ENCODE results near the gene NAV2.

Gene NAV2

DNA sequence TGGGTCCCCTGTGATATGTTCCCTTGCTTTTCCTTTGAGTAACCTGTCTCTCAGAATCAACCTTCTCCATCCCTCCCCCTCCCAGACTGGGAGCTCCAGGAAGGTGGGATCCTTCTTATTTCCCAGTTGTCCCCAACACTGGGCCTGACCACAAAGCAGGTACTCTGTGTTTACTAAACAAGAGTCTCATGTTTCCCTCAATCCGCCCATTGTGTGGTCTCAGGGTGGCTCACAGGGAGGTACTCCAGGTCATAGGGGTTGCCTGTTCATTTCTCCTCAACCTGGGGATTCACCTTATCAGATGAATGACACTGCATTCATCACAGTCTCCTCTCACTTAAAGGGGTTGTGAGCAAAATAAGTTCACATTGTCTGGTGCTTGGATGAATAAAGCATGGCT, 26.4 kb upstream of the NAV2 start:
- DNase-seq = no peak

DNA sequence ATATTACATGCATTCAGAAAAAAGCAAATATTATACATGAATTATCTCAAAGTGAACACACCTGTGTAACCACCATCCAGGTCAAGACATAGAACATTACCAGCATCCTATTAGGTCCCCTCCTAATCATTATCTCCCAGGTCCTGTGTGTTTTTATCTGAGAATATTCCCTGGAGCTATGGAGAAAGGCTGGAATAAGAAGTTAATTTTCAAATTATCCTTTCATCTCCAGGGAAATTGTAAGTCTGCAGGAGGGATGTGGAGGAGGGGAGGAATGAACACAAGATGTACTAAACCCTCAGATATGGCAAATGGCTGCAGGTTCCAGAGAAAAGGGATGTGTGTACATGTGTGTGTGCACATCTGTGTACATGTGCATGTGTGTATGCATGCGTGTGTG, 25.2 kb upstream of the NAV2 start:
- DNase-seq = no peak

DNA sequence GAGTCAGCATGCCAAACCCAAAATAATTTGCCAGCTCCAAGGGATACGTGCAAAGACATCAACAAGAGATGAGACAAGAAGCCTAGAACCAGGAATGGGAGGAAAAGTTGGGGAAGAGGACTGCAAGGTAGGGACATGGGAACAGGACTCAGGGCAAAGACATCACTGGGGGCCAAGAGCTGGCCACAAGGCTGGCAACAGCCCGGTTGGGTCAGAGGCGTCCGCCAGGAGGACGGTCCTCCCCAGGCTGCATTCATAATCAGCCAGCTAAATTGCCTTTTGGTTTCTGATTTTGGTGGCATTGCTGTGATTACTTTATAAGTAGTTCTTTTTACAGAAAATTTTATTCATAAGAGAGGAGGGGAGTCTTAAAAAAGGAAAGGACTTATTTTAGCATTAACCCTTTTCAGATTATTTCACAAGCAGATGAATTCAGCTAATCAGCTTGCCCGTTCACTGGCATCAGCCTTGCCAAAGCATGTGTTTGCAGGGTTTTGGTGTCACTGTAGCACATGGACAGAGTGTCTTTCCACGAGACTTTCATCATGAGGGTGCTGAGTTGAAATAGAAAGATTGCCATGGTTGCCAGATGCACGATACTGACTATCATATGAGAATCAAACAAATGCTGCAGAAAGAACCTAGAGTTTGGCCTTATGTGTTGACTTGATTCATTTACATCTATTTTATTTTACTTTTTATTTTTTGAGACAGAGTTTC, 23.2 kb upstream of the NAV2 start:
- no peak for DNase-seq

DNA sequence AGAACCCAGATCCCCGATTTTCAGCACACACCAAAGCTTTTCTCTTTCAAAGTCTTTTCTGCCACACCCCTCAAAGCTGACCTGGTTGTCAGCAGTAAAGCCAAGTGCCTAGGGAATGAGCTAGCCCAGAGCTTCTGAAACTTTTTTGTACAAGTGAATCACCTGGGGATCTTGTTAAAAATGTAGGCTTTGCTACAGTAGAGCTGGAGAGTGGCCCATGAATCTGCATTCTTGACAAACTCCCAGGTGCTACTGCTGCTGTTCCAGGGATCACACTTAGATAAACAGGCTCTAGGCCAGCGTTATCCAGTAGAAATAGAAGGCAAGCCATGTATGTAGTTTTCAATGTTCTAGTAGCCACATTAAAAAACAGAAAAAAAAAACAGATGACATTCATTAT, 21.8 kb upstream of the NAV2 start:
- no peak for DNase-seq

DNA sequence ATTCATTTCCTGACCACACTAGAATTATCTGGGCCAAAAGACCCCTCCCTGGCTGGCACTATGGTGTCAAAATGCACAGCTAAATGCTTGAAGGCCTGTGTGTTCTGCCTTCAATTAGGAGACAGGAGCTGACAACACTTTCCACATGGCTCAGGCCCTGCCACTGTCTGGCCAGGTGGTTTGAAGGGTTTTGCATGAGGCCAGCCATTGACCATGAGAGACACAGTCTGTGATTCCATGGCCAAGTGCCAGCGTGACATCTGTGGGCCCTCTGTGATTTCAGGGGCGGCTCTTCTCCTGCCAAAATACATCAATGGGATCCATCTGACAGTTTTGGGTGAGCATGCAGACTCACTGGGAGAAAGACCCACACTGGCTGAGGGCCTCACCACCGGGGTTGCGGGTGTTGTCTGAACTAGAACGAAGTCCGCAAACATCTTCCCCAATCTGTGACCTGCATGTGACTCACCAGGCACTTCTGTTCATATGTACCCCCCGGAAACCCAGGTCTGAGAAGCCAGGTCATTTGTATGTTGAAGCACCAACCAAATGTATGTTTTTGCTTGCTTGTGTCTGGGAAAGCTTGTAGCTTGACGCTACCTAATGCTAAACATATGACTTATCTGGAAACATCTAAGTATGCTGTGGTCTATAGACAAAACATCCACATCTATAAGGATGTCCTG, 20.7 kb upstream of the NAV2 start:
- DNase-seq = no peak

DNA sequence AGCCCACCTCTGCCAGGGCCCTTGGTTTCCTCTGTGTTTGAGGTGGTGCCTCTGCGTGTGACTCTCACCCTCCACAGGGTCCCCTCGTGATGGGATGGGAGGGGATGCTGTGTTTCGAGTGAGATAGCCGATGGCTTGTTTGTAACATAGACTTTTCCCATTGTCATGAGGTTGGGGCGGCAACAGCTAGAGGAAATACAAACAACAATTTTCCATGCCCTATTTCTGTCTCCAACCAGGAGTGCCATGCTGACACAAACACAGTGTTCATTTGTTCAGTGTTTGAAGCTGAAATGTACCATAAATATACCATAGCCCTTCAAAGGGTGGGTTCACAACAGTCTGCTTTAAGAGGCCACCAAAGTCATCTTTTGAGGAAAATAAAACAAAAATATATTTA, 19.5 kb upstream of the NAV2 start:
- DNase-seq = no peak

DNA sequence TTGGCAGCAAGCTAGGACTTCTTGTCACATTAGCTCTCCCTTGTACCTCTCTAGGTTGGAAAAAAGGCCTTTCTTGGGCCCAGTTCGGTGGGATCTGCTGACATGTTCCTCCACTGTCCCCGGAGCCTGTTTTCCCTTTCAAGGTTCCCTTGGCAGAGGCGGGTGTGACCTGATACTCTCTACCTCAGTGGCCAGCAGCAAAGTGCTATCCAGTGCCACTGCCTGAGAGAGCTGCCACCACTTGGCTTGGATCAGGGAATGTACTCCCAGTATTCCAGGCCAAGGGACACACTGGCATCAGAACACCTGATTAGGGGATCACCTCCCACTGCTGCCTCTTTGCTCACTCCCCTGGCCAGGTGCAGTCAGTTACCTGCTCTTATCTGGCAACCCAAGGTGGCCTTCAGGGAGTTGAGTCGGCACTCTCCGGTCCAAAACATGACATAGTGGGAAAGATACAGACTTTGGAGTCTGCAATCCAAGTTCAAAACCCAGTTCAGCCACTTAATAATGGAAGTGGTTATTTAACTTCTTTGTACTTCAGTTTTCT, 17.8 kb upstream of the NAV2 start:
- DNase-seq = no peak

DNA sequence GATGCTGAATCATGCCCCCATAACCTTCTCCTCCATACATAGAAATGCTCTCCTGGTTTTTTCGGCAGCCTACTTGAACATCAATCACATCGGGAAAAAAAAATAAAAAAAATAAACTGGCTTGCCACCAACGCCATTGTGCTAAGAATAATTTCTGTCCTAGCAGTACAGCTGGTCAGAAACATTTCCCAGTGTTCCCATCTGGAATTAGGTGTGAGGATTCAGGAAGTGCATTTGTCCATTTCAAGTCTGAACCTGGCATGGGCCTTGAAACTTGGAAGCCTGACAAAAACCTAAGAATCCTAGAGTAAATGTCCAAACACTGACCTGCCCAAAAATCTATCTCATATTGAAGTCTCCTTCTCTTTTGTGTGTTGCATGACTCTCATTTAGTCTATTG, 16.6 kb upstream of the NAV2 start:
- no peak for DNase-seq

DNA sequence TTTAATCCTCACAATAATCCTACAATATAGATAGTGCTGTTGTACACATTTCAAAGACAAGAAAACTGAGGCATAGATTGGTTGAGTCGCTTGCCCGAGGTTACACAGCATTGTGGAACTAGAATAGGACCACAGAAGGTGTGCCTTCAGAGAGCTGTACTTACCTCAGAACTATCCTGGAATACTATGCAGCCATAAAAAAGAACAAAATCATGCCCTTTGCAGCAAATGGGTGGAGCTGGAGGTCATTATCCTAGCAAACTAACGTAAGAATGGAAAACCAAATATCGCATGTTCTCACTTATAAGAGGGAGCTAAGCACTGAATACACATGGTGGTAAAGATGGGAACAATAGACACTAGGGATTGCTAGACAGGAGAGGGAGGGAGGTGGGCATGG, 15.7 kb upstream of the NAV2 start:
- DNase-seq = no peak

DNA sequence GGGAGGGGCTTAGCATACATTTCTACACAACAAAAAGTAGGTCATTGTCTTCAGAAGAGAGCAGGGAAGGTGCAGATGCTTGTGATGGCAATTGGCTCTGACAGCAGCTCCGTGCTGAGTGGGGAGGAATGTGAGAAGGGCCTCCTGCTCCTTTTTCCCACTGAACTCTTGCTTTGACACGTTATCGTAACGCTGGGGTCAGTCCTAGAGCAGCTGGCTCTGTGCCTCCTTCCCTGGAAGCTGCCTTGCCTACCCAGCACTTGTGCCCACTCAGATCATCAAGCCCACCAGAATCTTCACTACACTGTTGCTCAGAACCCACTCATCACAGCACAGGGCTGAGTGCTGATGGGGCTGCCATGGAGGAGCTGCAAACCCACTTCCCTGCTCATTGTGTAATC, 14.9 kb upstream of the NAV2 start:
- DNase-seq = no peak

DNA sequence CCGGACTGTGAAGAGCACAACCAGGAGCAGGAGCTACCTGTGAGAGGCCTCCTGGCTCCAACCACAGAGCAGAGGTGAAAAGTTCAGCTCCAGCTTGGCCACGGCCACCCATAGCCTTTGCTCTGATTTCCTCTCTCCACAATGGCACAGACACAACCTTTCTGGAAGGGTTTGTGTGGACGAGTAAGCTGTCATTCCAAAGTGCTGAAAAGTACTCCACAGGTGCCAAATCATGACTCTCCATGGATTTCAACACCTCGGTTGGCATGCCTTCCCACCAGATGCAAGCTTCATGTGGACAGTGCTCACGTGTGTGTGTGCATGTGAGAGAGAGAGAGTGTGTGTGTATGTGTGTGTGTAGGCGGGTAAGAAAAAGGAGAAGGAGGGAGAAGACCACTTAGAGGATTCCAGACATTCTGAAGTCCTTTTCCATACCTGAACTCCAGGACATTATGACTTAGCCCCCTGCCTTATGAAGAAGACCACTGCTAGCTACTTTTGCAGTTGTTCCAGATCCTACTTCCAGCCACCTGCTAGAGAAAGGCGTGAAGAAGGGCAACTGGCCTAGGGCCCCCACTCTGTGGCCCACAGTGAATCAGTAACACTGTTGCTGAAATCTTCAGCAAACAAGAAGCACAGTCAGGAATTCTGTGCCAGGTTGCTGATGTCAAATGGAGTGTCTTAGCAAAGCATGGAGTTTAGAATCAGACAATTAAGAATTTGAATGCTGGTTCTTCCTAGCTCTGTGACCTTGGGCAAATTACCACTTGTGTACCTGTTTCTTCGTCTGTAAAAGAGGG, 13.9 kb upstream of the NAV2 start:
- peak; percentile 54 for DNase-seq

DNA sequence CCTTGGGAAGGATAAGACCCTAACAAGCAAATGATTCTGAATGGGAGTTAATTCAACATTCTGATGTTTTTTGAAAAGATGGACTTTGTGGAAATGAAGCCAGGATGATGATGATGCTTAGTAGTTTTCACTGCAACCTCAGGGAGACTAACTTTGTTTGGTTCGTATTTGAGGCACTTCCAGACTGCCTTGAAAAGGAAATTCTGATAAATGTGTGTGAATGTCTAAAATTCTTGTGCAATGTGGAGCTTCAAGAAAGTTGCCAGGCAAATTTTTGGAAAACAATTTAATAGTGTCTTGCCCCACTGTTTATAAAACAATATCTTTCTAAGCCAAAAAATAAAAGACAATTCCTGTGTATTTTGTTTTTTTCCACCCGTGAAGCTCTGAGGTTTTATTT, 11.2 kb upstream of the NAV2 start:
- DNase-seq = no peak

DNA sequence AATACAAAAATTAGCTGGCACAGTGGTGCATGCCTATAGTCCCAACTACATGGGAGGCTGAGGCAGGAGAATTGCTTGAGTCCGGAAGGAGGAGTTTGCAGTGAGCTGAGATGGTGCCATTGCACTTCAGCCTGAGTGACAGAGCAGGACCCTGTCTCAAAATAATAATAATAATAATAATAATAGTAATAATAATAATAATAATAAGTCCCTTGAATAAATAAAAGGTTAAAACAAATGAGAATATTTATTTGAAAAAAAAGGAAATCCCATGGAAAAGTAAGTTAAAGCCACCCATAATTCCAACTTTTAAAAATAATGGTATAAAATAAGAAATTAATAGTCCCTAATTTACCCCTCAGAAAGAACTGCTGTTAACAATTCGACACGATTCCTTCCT, 10.0 kb upstream of the NAV2 start:
- no peak for DNase-seq

DNA sequence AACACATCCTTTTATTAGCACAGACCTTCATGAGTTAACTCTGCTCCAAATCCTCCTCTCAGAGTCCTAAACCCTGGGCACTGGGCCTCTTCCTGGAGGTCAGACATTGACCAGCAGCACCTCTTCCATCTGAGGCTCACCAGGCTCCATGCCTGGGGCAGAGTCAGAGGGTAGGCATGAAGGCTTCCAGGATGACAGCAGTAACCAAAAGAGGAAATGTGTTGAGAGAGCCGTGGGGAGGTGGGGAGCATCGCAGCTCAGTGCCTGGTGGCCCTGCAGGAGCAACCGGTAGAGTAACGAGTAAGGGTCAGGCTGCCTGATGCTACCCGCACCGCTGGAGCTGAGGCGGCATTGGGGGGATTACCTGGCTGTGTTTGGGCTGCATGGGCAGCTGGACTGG, 9.4 kb upstream of the NAV2 start:
- no peak for DNase-seq

DNA sequence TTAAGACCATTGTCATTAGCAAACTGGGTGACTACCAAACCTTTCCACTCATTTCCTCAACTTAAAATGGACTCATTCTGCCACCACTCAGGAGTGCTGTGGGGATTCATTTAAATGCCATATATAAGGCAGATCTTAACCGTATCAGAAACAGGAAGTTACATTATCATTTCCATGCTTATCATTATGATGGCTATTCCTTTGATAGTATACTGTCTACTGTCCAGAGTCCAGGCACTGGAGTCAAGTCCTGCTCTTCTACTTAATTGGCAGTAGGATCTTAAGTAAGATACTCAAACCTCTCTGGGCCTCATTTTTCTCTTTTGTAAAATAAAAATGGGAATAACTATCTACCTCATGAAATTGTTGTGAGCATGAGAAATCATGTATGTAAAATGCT, 8.4 kb upstream of the NAV2 start:
- DNase-seq = no peak

DNA sequence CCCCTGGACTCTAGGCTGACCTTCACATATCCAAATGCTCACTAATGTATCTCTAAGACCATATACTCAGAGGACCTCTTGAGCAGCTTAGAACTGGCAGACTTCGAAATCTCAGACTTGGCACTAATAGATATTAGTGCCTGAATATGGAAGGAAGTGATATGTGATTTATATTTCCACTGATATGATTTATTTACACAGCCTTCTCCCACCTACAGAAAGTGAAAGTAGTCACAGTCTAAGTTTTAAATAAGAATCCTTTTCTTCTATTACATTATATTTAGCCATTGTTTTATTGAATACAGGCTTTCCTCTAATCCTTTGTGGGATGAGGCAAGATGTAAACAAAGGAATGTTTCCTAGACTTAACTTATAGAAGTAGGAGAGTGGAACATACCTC, 6.7 kb upstream of the NAV2 start:
- no peak for DNase-seq

DNA sequence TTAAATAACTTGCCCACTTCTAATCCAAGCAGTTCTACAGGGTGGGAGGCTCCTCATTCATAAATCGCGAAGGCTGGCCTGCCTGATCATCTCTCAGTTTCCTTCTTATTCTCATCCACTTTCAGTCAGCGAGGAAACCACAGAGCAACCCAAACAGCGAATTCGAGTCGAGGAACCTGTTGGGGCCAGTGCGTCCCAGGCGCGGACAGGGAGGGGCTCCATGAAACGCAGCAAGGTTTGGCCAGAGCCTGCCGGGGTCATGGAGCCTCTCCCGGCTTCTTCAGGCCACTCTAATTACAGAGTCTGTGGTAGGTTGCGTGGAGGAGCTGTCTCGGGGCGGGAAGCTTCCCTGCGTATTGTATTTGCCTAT, 741 bp upstream of the NAV2 start:
- no peak for DNase-seq

DNA sequence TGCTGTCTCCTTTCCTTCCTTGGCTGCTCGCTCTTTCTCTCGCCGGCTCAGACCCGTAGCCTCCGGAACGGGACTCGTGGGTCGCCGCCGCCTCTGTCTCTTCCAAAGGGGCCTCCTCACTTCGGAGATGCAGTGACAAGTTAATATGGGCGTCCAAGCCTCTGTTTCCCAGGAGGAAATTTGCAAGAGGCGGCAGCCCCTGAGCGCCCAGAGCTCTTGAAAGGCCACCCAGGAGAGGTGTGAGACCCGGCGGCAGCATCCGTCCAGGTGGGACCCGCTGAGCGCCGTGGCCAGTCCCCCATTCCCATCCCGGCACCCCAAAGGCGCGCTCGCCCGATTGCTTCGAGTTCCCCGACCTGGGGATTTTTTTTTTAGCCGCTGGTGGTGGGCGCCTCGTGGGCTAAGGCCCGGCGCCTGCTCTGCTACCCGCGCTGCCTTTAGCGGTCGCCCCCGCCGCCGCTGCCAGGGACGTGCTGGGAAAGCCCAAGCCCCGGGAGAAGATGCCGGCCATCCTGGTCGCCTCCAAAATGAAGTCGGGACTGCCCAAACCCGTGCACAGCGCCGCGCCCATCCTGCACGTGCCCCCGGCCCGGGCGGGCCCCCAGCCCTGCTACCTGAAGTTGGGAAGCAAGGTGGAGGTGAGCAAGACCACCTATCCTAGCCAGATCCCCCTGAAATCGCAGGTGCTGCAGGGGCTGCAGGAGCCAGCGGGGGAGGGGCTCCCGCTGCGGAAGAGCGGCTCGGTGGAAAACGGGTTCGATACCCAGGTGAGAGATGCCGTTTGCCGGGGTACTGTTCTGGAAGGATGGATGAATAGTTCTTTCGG, 772 bp downstream of the NAV2 start:
- no peak for DNase-seq

DNA sequence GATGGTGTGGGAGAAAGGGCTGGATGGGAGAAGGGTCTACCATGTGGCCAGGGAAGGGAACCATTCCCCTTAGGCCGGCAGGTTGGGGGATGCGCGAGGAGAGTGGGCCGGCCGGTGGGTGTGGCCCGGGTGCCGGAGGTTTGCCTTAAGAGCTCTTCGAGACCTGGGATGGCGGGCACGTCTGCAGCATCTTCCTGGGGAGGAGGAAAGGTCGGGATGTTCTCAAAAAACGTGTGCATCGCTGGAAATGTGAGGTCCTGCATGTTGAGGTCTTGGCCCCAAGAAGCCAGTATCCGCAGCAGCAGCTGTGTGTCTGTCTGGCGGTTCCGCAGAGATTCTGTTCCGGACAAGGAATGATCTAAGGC, 1.4 kb downstream of the NAV2 start:
- DNase-seq = peak; percentile 26

DNA sequence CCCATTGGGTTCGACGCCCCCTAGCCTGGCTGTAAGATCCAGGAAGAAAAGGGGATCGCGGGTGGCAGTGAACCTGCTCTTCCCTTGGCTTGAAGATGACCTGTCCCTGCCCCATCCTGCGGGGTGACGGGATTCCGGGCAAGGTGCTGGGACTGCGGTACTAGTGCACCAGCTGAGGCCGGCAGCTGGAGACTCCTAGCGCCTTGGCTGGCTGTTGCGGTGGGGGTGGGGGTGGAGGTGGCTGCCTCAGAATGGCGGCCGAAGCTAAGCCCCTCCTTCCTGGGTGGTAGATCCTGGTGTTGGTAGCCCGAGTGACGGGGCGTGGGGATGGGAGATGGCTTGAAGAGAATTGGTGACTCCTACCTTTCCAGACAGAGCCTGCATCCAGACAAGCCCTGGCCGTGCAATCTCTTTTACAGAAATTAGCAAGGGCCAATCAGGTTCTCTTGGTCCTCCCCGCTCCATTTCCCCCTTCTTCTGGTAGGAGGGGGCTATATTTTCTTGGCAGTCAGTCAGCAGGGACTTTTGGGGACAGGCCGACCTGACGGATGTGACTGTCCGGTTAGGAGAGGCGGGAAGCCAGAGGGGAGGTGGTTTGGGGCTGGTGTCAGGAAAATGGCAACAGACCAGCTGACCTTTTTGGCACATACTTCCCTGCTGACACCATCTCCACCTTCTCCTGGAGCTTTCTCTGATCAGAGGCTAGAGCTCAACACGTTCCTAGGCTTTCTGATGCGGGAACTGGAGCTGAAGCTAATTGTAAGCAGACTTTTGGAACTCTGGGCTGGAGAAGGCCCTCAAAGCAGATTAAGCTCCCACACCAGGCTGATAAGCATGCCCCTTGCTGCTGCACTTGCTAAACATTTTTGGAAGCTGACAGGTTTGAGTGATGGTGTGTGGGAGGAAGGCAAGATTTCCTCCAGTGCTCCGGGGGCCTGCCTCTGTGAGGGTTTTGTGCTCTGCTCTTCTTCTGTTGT, 2.0 kb downstream of the NAV2 start:
- DNase-seq = peak; percentile 72

DNA sequence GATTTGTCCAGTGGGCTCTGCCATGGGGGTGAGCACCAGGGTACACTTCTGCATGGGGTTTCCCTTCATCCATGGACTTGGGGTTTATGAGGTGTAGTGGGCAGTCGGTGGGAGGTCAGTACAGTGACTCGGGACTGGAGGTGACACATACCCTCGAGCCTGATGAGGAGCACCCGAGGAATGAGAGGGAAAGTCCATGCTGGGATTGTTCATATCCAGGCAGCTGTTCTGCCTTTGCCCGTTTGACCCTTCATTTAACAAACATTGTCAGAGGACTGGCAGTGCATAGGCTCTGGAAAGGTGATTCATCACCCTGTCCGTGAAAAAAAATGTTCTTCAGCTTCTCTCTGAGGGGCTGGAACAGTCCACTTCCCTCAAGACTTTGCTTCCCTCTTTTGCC, 2.7 kb downstream of the NAV2 start:
- DNase-seq = peak; percentile 98

DNA sequence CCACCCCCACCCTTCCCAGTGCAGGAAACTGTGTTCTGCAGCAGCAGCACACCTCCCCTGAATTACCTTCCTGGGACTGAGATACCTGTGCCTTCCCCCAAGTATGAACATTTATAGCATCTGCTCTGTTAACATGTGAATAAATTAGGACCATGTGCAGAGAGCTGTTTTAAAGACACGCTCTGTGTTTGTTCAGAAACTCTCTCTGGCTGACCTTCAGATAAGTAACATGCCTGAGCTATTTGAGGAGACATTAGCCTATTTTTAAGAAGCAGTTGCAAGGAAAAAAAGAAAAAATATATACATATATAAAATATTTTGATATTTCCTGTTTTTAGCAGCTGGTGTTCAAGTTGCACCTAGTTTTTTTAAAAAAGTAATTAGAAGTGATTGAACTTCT, 5.4 kb downstream of the NAV2 start:
- DNase-seq = no peak

All from HCEC 1CT (cell line).